OCI-LY7 (cell line): ENCODE measurements around the gene FSIP1. TPM values are rescaled to one million over a fixed set of nuclear protein-coding genes. Genes with fewer than 3 reads are reported as not detected.

ENCODE experiments used
- BruUV-seq: library from RNA; stranded (reverse); fragments of 400-500 nt; replicated peaks from 2 replicates; lab custom pipeline; 2021; lab: Mats Ljungman, UMichigan
- CTCF ChIA-PET: fragments of 300-600 bp; sonication (Branson Sonifier 250); formaldehyde crosslinking; loops from one replicate; lab custom pipeline; 2022; ENCODE audit warnings: antibody characterized with exemption; ENCODE audit not compliant: unreplicated experiment; lab: Charles Lee
- POLR2A ChIA-PET: fragments of 300-600 bp; sonication (Branson Sonifier 250); formaldehyde crosslinking; loops from one replicate; lab custom pipeline; 2022; ENCODE audit warnings: antibody characterized with exemption; lab: Charles Lee
- DNase-seq: peaks from one replicate; pipeline ENCODE4 v3.0.0-alpha.2; 2015; ENCODE audit warnings: low spot score
- H2AFZ ChIP-seq: fragments of 200-600 bp; sonication (generic), shearing (Covaris generic); 2 replicates; pipeline ENCODE4 v1.6.1; 2014; ENCODE audit warnings: mild to moderate bottlenecking, antibody characterized with exemption, low read length, moderate library complexity
- H3K27ac ChIP-seq: fragments of 200-600 bp; sonication (generic); 2 replicates; pipeline ENCODE4 v1.5.1; 2014; ENCODE audit warnings: mixed run types, low read depth, mild to moderate bottlenecking, moderate library complexity, low read length, inconsistent platforms; ENCODE audit not compliant: poor library complexity, severe bottlenecking
- H3K36me3 ChIP-seq: fragments of 200-600 bp; sonication (generic); 2 replicates; pipeline ENCODE4 v1.6.1; 2014; ENCODE audit warnings: mild to moderate bottlenecking, antibody characterized with exemption, low read length, moderate library complexity, mixed read lengths; ENCODE audit not compliant: insufficient read depth
- H3K4me1 ChIP-seq: fragments of 200-600 bp; sonication (generic); 2 replicates; pipeline ENCODE4 v1.5.1; 2014; ENCODE audit warnings: mild to moderate bottlenecking, low read length; ENCODE audit not compliant: insufficient read depth, poor library complexity, severe bottlenecking
- H3K4me2 ChIP-seq: fragments of 200-600 bp; sonication (generic); 2 replicates; pipeline ENCODE4 v1.6.1; 2014; ENCODE audit warnings: mild to moderate bottlenecking, low read length
- H3K4me3 ChIP-seq: fragments of 200-600 bp; sonication (generic); 2 replicates; pipeline ENCODE4 v1.5.1; 2014; ENCODE audit warnings: mild to moderate bottlenecking, low read depth, low read length; ENCODE audit not compliant: poor library complexity, severe bottlenecking
- H3K79me2 ChIP-seq: fragments of 200-600 bp; sonication (generic); 2 replicates; pipeline ENCODE4 v1.6.1; 2016; ENCODE audit warnings: low read depth, mild to moderate bottlenecking, low read length, moderate library complexity, mixed read lengths; ENCODE audit not compliant: insufficient read depth
- H3K9me2 ChIP-seq: fragments of 200-600 bp; sonication (generic); 2 replicates; pipeline ENCODE4 v1.6.1; 2016; ENCODE audit warnings: mild to moderate bottlenecking, low read length, mixed read lengths; ENCODE audit not compliant: insufficient read depth
- H3K9me3 ChIP-seq: fragments of 200-600 bp; sonication (generic); 2 replicates; pipeline ENCODE4 v1.6.1; 2014; ENCODE audit warnings: mild to moderate bottlenecking, mixed run types, low read length, mixed read lengths
- H4K20me1 ChIP-seq: fragments of 200-600 bp; sonication (generic); 2 replicates; pipeline ENCODE4 v1.6.1; 2014; ENCODE audit warnings: mild to moderate bottlenecking, antibody characterized with exemption, low read length, moderate library complexity, mixed read lengths; ENCODE audit not compliant: insufficient read depth
- CTCF ChIP-seq: fragments of 200-600 bp; sonication (generic); conservative IDR thresholded peaks from 2 replicates; pipeline ENCODE4 v1.5.1; 2014; ENCODE audit warnings: mild to moderate bottlenecking, antibody characterized with exemption, low read length, moderate library complexity, mixed read lengths
- EZH2phosphoT487 ChIP-seq: fragments of 200-600 bp; sonication (generic); IDR thresholded peaks from 2 replicates; pipeline ENCODE4 v1.6.1; 2018; ENCODE audit warnings: low read depth, borderline replicate concordance, mild to moderate bottlenecking, mixed run types, antibody characterized with exemption, low read length, moderate library complexity, mixed read lengths
- intact Hi-C: fragments of 100-400 bp; cut with micrococcal nuclease; formaldehyde crosslinking; loops from one replicate; pipeline ENCODE4 v1.10.0; 2022; ENCODE audit not compliant: unreplicated experiment
- total RNA-seq, 2 experiments: library from RNA; depleted of rRNA in 1 of 2; stranded (reverse); fragments of >200 nt in 1 of 2; shearing (Covaris generic) in 1 of 2; gene quantifications; 2 replicates each; pipeline ENCODE4 v1.2.3, GENCODE V29; 2014 to 2022

FSIP1 gene
- total RNA-seq, 2 experiments from 2014 or later = 0.28 to 0.65 TPM

- peaks cover 9% of the 10 kb centered on the region; the same call in 1 of the 2 replicates for H3K79me2 ChIP-seq
- DNase-seq = no peak
- H4K20me1 ChIP-seq = no peaks in the 10 kb centered on the region
- H2AFZ ChIP-seq = no peak overlapping the region
- H3K9me2 ChIP-seq = no peaks in the 10 kb centered on the region
- peaks cover 18% of the 10 kb centered on the region for H3K4me1 ChIP-seq
- H3K27ac ChIP-seq = no peak overlapping the region
- no peaks in the 10 kb centered on the region for H3K9me3 ChIP-seq
- TF ChIP-seq CTCF (no peak), EZH2phosphoT487 (no peak)
- peak overlapping the region; percentile 87; the same call in 1 of the 2 replicates for H3K4me2 ChIP-seq
- H3K4me3 ChIP-seq = no peak overlapping the region
- no TSS peak for BruUV-seq
- no peaks in the 10 kb centered on the region for H3K36me3 ChIP-seq
- intact Hi-C loops = loop anchor here (5.0 to 10.0 kb wide), 3 partner anchors 92 to 487 kb away; partner anchors contain the start of gene BUB1B
- ChIA-PET CTCF (interaction anchor here (0.5 kb wide), 1 partner anchor 471 kb away, joined by 9 read pairs; no protein-coding TSS in a partner anchor), POLR2A (interaction anchor here (1.3 kb wide), 1 partner anchor 10 kb away, joined by 4 read pairs; no protein-coding TSS in a partner anchor)
These were observed 2.5 kb upstream of the FSIP1 start for GRCh38 chr15:39785139-39785538.

- POLR2A ChIA-PET = interaction anchor here (1.3 kb wide), 1 partner anchor 10 kb away, joined by 4 read pairs; no protein-coding TSS in a partner anchor
- intact Hi-C loops = loop anchor here (5.0 to 10.0 kb wide), 6 partner anchors 93 to 538 kb away; partner anchors contain the start of genes BUB1B, EIF2AK4 and INAFM2
- H3K4me2 ChIP-seq = peak overlapping the region; percentile 87; the same call in 1 of the 2 replicates
- peaks cover 18% of the 10 kb centered on the region for H3K4me1 ChIP-seq
- no peaks in the 10 kb centered on the region for H3K9me2 ChIP-seq
- H2AFZ ChIP-seq = no peak overlapping the region
- TF ChIP-seq CTCF = no peak
- TF ChIP-seq EZH2phosphoT487 = no peak
- CTCF ChIA-PET = no interaction called here
- DNase-seq = no peak
- H3K4me3 ChIP-seq = no peak overlapping the region
- peaks cover 9% of the 10 kb centered on the region; the same call in 1 of the 2 replicates for H3K79me2 ChIP-seq
- no peaks in the 10 kb centered on the region for H3K36me3 ChIP-seq
- BruUV-seq = no TSS peak
- no peak overlapping the region for H3K27ac ChIP-seq
- H4K20me1 ChIP-seq = no peaks in the 10 kb centered on the region
- no peaks in the 10 kb centered on the region for H3K9me3 ChIP-seq
These were observed 2.0 kb upstream of the FSIP1 start for GRCh38 chr15:39784638-39785037.

- no peak overlapping the region for H3K27ac ChIP-seq
- no peak for DNase-seq
- intact Hi-C loops = loop anchor here (5.0 to 10.0 kb wide), 4 partner anchors 148 to 538 kb away; partner anchors contain the start of genes BUB1B, EIF2AK4 and INAFM2
- no TSS peak for BruUV-seq
- H3K4me1 ChIP-seq = peaks cover 18% of the 10 kb centered on the region
- H3K36me3 ChIP-seq = no peaks in the 10 kb centered on the region
- TF ChIP-seq CTCF = no peak
- TF ChIP-seq EZH2phosphoT487 = no peak
- H3K9me3 ChIP-seq = no peaks in the 10 kb centered on the region
- H4K20me1 ChIP-seq = no peaks in the 10 kb centered on the region
- no peaks in the 10 kb centered on the region for H3K9me2 ChIP-seq
- peak overlapping the region; percentile 84 for H3K4me3 ChIP-seq
- CTCF ChIA-PET = no interaction called here
- H3K79me2 ChIP-seq = peaks cover 9% of the 10 kb centered on the region; the same call in 1 of the 2 replicates
- POLR2A ChIA-PET = no interaction called here
- peak overlapping the region; percentile 87 for H3K4me2 ChIP-seq
- H2AFZ ChIP-seq = no peak overlapping the region
These were observed 1.5 kb upstream of the FSIP1 start for GRCh38 chr15:39784125-39784524.
